Right atrium auricular region (tissue), 2 donors: ENCODE results near the gene ALDH1L1. TPM values are rescaled to one million over a fixed set of nuclear protein-coding genes. Genes with fewer than 3 reads are reported as not detected.

Experiments
- DNase-seq: peaks from one replicate; pipeline ENCODE4 v3.0.0-alpha.2; 2019; ENCODE audit warnings: low spot score
- H3K27ac ChIP-seq, 2 donors: fragments of 200-600 bp; sonication (generic); 1 replicate in 1 of 2; 2 replicates in 1 of 2; pipeline ENCODE4 v1.5.1; 2016 to 2019
- H3K27me3 ChIP-seq, 2 donors: fragments of 200-600 bp; sonication (generic); one replicate each; pipeline versions ENCODE4 v1.5.1 to v1.6.0; 2017 to 2019
- H3K36me3 ChIP-seq: fragments of 200-600 bp; sonication (generic); one replicate; pipeline ENCODE4 v1.5.1; 2016
- H3K4me1 ChIP-seq, 2 donors: fragments of 200-600 bp; sonication (generic); one replicate each; pipeline versions ENCODE4 v1.5.1 to v1.6.0; 2017 to 2019
- H3K4me3 ChIP-seq, 2 donors: fragments of 200-600 bp; sonication (generic); 1 replicate in 1 of 2; 2 replicates in 1 of 2; pipeline ENCODE4 v1.5.1; 2017 to 2019; ENCODE audit warnings: mild to moderate bottlenecking in 1 of 2, moderate library complexity in 1 of 2
- H3K9me3 ChIP-seq, 2 donors: fragments of 200-600 bp; sonication (generic); one replicate each; pipeline ENCODE4 v1.5.1; 2019
- total RNA-seq, 2 donors: library from RNA; depleted of rRNA; stranded (reverse); fragments of >200 nt; gene quantifications; one replicate each; pipeline ENCODE4 v1.1.0, GENCODE V29; 2016
- TF ChIP-seq, protein P1 (sequence below), 2 donors: fragments of 200-600 bp; sonication (generic); IDR thresholded peaks; one replicate each; pipeline ENCODE4 v1.5.1; 2019; ENCODE audit warnings: antibody characterized with exemption in 2 of 2

ALDH1L1 gene
- total RNA-seq, 2 donors from 2014 or later: 13.7 to 24.0 TPM

DNA sequence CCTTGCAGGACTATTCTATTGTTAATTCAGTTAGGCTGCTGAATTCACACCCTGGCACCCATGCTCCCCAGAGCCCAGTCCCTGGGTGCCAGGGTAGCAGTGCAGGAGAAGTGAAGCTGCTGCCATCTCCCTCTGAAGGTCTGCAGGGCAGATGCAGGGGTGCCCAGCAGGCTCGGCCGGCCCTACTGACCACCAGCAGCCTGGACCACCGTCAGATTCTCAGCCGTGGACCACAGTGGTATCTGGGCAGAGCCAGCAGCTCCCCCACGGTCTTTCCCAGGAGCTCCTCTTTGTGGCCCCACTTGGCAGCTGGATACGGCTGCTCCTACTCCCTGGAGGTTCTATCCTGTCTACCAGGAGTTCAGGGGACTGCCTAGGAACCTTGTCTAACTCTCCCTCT, 46.8 kb downstream of the ALDH1L1 start:
- no peaks in the 10 kb centered on the region for H3K4me1 ChIP-seq
- no peak for DNase-seq
- no peak overlapping the region for H3K4me3 ChIP-seq
- no peaks in the 10 kb centered on the region for H3K9me3 ChIP-seq
- H3K27me3 ChIP-seq: no peaks in the 10 kb centered on the region
- TF ChIP-seq, protein P1, sequence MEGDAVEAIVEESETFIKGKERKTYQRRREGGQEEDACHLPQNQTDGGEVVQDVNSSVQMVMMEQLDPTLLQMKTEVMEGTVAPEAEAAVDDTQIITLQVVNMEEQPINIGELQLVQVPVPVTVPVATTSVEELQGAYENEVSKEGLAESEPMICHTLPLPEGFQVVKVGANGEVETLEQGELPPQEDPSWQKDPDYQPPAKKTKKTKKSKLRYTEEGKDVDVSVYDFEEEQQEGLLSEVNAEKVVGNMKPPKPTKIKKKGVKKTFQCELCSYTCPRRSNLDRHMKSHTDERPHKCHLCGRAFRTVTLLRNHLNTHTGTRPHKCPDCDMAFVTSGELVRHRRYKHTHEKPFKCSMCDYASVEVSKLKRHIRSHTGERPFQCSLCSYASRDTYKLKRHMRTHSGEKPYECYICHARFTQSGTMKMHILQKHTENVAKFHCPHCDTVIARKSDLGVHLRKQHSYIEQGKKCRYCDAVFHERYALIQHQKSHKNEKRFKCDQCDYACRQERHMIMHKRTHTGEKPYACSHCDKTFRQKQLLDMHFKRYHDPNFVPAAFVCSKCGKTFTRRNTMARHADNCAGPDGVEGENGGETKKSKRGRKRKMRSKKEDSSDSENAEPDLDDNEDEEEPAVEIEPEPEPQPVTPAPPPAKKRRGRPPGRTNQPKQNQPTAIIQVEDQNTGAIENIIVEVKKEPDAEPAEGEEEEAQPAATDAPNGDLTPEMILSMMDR (IDR thresholded peaks at IDR 0.05): no peak
- no peak overlapping the region for H3K27ac ChIP-seq
- no peaks in the 10 kb centered on the region for H3K36me3 ChIP-seq

DNA sequence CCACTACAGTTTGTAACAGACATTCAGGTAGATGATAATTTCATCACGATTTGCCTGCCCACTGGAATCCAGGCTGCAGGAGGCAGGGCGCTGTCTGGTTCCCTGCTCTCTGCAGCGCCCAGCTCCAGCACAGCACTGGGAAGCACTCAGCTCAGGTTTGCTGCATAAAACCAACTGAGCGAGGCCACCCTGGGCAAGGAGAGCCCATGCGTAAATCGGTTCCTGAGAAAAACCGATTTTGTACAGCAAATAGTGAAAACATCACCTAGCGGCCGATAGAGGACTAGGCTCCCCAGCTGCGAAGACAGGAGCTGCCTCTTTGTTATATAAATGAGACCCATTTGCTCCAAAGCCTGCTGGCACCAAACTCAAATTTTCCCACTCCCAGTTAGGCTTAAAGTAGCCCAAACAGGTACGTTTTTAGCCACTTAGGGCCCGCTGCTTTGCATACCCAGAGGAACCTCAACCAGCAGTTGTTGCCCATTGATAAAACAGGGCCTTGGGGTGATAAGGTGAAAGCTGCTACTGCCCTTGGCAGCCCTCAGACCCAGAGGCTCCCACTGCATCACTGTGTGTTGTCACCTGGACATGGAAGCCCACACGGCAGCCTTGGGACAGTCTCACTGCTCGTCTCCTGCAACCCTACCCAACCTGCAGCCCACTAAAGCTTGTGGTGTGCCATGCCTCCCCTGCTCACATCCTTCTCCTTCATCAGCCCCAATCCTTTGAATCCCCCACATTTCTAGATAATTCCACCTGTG, 47.5 kb downstream of the ALDH1L1 start:
- Histone ChIP-seq H3K4me3 (no peak overlapping the region), H3K27me3 (no peaks in the 10 kb centered on the region), H3K4me1 (no peaks in the 10 kb centered on the region), H3K9me3 (no peaks in the 10 kb centered on the region), H3K27ac (no peak overlapping the region), H3K36me3 (no peaks in the 10 kb centered on the region)
- no peak for DNase-seq
- TF ChIP-seq, protein P1 (IDR thresholded peaks at IDR 0.05): no peak

DNA sequence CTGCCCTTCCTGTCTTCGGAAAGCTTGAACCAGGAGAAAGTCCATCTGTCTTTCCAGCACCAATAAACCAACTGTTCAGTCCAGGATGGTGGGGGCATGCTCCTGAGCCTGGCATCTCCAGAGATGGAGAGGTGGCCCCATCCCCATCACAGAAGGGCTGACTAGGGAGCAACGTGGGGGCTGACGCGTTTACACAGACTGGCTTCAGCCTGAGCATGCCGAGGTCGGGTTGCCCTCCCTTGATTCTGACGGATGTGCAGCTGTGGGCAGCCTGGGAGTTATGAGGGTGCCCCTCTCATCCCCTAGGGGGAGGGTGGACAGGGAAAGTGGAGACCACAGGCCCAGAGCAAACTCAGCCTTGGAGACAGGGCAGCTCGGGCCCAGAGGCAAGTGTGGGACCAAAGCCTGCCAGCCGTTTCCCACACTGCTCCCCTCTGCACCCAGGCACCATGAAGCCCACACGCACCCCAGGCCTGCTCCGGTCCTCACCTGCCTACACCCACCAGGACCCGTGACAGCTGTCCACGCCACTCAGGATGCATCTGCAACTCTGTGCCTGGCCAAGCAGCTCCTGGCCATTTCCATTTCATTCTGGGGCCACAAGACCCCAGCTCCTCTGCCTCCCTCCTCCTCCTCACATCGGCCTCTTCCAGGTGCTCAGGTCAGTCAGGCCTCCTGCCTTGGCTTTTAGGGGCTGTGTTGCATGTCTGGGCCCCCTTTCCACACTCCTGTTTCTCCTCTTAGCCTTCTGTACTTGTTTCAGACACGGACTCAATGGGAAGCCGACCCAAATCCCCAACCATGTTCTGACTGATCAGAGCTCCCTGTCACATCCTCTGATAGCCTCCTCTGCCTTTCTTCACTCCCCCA, 48.3 kb downstream of the ALDH1L1 start:
- TF ChIP-seq, protein P1 (IDR thresholded peaks at IDR 0.05): no peak
- DNase-seq: no peak

DNA sequence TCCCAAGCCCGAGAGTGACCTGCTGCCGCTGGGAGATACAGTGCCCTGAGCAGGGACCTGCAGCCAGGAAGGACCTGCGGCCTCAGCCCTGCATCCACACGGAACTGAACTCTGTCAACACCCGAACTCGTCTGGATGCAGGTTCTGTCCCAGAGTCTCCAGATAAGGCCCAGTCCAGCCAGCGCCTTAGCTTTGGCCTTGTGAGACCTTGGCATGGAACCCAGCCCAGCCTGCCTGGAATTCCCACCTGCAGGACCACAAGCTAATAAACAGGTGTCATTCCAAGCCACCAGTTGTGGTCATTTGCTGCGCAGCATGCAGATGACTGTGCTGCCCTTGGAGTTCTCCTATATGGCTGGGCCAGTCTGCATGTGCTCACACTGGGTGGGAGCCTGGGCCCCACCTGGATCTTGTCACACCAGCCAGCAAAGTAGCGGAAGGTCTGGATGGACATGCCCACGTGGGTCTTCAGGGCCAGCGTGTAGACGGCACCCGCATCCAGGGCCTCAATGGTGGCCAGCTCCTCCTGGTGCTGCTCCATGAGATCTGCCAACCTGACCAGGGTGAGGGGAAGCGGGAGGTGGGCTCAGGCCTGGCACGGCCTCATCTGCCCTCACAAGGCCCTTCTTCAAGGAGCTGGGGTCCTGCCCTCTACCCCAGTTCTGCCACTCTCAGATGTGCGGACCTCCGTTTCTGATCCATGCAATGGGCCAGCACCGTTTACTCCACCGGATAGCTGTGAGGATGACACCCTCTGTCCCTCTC, 49.2 kb downstream of the ALDH1L1 start:
- no peak for DNase-seq
- TF ChIP-seq, protein P1 (IDR thresholded peaks at IDR 0.05): no peak
- Histone ChIP-seq H3K4me3 (no peak overlapping the region), H3K27ac (no peak overlapping the region), H3K36me3 (no peaks in the 10 kb centered on the region), H3K4me1 (no peaks in the 10 kb centered on the region), H3K27me3 (no peaks in the 10 kb centered on the region), H3K9me3 (no peaks in the 10 kb centered on the region)

More for the DNA sequence above, 48.3 kb downstream of the ALDH1L1 start:
- Histone ChIP-seq H3K36me3 (no peaks in the 10 kb centered on the region), H3K4me3 (no peak overlapping the region), H3K27me3 (no peaks in the 10 kb centered on the region), H3K9me3 (no peaks in the 10 kb centered on the region), H3K27ac (no peak overlapping the region), H3K4me1 (no peaks in the 10 kb centered on the region)

DNA sequence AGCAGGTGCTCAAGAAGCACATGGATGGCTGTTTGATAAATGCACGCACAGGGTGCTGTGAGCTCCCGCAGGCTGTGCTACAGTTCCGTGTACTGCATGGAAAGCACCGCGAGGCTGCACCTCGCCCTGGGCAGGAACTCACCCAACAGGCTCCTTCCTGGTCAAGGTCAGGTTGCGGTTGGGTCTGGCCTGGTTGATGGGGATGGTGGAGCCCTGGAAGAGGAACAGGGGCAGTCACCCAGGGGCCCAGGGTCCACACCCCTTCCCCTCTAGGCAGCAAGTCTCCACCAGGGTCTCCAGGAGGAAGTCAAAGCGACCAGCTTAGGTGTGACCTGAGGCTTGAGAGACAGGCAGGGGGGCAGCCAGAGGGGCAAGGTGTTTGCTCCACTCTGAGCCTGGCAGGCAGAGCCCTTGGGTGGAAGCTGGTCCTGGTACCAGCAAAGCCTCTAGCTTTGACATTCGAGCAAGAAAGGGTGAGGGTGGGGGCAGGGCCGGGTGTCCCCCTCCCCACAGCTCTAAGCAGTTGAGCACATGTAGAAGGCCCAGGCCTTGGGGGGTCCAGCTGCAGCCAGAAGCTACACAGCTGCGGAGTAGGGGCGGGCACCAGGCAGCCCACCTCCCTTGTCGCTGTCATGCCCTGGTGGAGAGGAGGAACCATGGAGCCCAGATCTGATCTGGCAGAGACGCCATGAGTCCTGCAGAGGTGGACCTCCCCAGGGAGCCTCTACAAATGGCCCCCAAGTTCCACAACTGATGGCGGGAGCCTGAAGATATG, 50.1 kb downstream of the ALDH1L1 start:
- Histone ChIP-seq H3K9me3 (no peaks in the 10 kb centered on the region), H3K4me1 (no peaks in the 10 kb centered on the region), H3K27ac (no peak overlapping the region), H3K36me3 (no peaks in the 10 kb centered on the region), H3K27me3 (no peaks in the 10 kb centered on the region), H3K4me3 (no peak overlapping the region)
- no peak for DNase-seq
- TF ChIP-seq, protein P1 (IDR thresholded peaks at IDR 0.05): no peak
